ENCODE data around the gene CELF6.
"Not testable (repeated sequence)": the region's sequence is repeated elsewhere in the genome, so short reads cannot be mapped to it uniquely, and the experiment has no call there.

The CELF6 gene

DNA sequence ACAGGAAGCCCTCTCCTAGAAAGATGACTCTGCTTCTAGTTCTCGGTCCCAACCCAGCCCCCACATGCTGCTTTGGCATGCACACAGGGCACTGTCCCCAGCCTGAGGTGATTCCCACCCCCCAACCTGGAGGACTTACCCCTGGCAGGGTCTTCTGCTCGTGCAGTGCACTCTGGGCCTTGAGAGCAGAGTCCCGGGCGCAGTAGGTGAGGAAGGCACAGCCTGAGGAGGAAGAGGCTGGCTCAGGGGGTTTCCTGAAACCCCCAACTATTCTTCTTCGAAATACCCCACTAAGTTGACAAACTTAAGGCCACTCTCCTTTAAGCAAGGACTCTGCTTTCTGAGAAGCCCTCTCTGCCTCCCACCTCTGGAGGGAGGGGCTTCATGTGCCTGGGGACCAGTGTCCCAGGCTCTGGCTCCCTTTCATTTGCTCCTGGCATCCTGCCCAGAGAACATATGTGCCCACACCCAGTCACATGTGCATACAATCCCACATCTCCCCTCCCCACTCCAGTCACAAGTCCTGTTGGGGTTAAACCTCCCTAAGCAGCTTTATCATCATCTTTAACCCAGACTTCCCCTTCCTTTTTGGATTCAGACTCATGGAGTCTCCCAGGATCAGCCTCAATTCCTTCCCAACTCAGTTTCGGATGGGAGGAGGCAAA is 4.1 kb downstream of the CELF6 start:
- no peak for DNase-seq (ENCODE audit: low spot score)

DNA sequence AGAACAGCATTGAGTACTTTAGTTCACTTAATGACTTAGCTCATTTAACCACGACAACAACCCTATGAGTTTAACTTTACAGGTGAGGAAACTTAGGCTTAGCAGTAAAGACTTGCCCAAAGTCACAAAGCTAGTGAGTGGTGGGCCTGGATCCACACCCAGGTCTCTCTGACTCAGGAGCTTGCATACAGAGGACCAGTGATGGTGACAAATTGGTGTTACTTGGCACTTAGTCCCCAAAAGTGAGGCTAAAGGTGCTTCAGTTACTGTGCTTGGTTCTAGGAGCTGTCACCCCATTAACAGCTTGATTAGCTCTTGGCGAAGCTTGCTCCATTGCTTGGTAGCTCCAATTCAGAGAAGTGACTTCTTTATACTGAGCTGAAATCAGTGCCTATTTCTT is 6.1 kb downstream of the CELF6 start:
- no peak for DNase-seq (ENCODE audit: low spot score)

DNA sequence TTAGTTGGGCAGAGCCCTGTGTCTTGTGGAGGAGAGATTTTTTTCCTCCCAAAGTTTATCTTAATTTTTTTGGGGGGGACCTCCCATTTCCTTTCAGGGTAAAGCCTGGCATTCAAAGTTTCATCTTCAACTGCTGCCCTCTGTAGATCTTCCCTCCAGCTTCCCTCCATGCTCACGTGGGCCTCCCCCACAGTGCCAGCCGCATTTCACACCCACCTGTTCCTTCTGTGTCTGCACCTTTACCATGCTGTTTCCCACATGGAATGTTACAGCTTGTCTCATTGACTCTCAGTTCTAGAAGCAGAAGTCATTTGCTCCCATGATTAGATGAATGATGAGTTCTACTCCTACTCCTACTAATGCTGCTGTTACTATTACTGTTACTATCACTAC is 6.5 kb downstream of the CELF6 start:
- DNase-seq (ENCODE audit: low spot score): no peak

DNA sequence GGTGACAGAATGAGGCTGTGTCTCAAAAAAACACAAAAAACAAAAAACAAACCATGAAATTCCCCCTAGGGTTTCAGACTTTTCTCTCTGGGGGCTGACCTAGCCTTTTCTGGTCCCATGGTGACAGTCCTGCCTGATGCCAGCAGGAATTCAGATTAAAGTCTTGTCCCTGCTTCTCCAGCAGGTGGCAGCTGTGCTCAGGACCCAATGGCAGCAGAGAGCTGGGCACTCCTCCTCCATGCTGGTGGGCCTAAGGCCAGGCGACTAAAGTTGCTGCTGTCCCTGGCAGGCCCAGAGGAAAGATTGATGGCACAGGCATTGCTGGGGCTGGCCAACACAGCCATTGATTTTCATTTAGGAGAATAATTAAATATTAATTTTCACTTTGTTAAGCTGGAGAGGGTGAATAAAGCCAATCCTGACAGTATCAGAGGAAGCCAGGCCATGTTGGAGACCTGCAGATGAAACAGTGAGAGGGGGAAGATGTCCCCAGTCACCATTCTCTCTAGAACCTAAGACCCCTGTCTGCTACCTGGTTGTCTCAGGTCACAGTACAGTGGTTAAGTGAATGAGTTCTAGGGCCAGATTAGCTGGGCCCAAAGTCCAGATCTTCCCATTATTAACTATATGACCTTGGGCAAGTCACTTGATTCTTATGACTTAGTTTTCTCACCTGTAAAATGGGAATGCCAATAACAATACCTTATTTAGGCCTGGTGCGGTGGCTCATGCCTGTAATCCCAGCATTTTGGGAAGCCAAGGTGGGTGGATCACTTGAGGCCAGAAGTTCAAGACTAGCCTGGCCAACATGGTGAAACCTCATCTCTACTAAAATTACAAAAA is 7.1 kb downstream of the CELF6 start:
- DNase-seq (ENCODE audit: low spot score): peak; percentile 75

DNA sequence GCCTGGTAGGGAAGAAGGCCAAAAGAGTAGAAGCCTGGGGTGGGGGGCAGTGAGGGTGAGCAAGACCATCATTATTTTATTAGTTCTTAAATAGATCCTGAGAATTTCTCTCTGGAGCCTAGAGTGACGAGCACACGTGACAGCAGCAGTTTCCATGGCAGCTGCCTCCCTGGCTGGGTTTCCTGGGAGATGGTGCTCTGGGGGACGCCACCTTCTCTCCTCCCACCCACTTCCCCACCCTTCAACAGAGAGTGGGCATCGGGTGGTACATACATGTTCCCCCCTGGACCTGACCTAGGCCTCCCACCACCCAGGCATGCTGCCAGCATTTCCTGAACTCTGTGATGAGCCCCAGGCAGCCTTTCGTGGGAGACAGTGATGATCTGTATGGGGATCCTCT is 12.9 kb downstream of the CELF6 start:
- DNase-seq (ENCODE audit: low spot score): no peak

DNA sequence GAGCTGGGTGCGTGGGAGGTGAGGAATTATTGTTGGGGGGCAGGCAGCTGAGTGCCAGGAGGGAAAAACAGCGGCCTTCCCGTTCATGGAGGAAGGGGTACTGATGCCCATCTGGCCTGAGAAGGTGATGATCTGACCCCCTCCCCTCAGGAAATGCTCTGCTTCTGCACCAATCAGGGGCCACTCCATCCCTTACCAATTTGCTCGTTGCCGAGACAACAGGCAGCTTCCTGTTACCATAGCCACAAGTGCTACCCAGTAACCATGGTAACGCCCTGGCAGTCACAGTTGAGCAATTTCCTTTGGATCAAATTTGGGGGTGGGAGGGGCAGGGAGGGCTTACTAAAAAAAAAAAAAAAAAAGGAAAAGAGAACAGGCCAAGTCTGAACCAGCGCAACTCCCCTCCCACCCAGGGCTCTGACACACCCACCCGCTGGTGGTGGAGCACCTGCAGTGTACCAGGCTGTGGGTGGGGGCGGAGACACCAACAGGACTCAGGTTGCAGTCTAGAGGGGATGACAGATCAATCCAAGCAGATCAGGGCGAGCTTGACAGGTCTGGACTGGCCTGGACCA is 13.7 kb downstream of the CELF6 start:
- peak; percentile 75 for DNase-seq (ENCODE audit: low spot score)

DNA sequence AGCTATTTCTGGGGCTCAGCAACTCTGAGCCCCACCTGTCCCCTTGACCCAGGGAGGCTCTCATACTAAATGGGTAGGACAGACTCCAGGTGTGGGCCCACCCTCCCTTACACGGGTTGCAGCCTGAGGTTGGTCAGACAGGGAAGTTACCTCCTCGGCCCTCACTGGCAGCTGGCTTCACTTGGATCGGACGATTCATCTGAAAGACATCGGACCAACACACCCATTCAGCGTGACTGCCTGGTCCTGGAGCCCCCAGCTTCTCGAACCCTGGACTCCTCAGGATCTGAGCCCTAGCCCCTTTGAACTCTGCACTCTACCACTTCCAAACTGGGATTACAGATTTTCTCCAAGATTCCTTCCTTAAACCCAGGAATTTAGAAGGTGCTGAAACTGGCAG is 15.4 kb downstream of the CELF6 start:
- no peak for DNase-seq (ENCODE audit: low spot score)

DNA sequence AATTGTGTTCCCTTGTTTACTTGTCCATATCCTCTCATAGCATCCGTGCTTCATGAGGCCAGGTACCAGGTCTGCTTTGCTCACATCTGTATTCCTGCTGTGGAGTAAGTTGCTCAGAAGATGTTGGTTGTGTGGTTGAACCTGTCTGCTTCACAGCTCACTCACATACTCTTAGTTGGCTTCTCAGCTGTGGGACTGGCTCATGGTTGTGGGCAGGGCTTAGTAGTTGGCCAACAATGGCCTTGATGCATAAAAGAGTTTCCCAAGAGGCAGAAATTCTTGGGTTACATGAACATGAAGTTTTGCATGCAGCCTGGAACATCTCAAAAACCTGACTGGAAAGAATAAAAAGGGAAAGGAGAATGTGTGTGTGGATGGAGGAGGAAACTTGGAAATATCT is 17.0 kb downstream of the CELF6 start:
- no peak for DNase-seq (ENCODE audit: low spot score)

DNA sequence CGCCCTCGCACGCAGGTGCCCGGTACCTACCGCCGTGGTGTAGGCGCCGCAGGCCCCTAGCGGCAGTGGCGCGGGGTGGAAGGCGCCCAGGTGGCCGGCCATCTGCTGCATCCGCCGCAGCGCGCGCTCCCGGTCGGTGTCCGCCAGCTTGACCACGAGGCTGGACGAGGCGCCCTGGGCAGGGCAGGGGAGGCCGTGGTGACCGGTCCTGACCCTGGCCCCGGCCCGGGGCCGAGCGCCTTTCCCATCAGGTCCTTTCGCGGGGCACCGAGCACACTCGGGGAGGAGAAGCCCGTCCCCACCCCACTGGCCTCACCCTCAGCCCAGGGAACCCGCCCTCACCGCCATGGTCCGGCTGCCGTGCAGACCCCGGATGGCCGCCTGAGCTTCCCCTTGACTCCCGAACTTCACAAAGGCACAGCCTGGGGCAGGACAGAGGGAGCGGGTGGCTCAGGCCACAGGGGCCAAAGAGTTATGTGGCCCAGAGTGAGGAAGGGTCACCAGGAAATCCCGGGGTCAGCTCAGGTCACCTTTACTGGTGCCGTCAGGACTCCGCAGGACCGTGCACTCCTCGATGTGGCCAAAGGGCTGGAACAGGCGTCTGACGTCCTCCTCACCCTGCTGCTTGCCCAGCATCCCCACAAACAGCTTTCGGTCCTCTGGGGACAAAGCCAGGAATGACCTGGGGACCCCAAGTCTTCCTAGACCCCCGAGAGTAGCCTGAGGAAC is 30.2 kb downstream of the CELF6 start:
- no peak for DNase-seq (ENCODE audit: low spot score)

DNA sequence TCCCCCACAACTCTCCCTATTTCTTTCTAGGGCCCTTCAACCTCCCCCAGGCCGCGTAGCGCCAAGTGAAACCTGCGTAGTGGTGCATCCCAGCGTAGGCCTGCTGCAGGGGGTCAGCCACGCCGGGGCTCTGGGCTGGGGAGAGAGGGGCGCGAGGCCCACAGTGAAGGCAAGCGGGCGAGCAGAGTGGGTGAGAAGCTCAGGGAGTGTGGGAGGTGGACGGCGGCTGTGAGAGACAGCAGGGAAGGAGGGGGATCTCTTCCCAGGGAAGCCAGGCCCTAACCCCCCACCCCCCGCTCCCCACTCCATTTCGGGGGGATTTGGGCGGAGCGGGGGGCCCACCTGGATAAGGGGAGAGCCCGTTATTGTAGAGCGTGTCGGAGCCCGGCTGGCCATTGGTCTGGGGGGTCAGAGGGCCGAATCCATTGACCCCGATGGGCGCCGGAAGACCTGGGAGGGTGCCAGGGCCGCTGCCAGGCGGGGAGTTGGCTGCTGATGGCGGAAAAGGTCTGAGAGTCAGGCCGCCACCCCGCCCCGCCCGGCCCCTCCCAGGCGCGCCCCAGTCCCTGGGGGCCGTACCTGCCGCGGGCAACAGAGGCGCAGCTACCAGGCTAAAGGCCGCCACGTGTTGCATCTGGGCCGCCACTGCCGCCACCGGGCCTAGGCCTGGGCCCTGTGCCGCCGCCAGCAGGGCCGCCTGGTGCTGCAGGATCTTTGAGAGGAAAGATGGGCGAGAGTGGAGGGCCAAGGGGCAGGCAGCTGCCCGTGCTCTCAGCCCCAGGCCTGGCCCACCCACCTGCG is 31.0 kb downstream of the CELF6 start:
- no peak for DNase-seq (ENCODE audit: low spot score)

DNA sequence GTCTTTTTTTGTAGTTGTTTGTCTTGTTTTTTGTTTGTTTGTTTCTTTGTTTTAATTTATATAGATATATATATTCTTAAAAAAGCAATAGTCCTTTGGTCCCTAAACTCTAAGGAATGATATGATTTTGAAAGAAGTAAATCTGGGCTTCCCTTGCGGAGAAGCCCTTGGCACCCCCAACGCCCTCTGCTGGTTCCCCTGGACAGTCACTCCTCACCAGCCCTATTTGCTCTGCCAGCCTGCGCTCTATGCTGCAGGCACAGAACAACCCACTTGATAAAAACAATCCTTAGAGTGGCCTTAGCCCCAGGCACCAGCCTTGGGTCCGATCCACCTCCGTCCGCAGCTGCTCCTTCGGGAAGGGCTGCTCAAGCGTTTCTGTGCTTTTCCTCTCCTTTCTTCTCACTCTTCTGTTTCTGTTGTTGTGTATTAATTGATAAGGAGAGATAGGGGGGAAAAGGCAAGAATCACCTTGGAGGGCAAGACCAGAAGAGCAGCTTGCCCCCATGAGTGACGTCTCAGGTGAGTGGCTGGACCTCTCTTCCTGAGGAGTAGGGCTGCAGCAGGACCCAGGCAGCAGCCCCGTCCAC is 33.9 kb downstream of the CELF6 start:
- DNase-seq (ENCODE audit: low spot score): peak; percentile 41

DNA sequence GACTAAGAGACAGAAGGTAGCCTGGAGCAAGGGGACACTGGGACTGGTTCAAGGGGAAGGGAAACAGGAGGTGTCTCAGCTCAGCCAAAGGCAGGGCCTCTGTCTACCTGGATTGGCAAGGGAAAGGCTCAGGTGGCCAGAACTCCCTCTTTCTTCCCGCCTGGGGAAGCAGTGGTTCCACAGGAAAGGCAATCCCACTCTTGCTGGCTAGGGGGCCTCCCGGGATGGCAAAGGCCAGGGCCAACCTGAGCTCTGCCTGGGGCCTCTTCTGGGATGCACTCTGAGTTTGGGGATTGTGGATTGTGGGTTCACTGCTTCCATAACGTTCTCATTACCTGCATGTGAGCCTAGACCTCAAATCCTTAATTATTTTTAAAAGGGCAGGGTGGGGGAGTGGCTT is 34.6 kb downstream of the CELF6 start:
- no peak for DNase-seq (ENCODE audit: low spot score)

DNA sequence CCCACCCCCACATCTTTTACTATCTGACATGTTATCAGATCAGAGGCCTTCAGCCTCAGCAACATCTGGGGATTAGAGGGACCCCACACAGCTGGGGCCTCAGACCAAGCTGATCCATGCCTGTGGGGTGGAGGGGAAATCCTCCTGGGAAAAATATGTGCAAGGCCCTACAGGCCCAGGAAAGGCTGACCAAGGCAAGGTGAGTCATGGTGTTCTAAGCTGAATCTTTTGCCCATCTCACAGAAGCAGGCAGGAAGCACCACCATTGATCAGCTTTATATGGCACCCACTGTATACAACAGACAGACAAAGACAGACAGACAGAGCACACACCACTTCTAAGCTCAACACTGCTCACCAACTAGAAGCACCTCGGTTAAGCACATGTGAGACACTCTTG is 35.2 kb downstream of the CELF6 start:
- DNase-seq (ENCODE audit: low spot score): no peak

DNA sequence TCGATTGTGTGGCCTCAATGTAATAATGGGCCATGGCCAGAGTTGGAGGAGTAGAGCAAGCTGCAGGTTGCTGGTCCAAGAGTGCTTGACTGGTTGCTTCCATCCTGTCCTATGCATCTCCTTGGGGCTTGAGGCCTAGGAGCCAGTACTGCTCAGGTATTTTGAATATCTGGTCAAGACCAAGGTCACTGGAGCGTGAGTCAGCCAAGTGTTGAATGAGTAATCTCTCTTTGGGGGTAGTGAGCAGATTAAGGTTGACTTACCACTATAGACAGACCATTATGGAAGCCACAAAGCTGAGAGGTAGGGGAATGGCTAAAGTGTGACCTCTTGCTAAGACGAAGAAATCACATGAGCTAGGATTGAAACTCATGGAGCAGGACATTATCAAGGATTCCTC is 38.2 kb downstream of the CELF6 start:
- DNase-seq (ENCODE audit: low spot score): no peak

DNA sequence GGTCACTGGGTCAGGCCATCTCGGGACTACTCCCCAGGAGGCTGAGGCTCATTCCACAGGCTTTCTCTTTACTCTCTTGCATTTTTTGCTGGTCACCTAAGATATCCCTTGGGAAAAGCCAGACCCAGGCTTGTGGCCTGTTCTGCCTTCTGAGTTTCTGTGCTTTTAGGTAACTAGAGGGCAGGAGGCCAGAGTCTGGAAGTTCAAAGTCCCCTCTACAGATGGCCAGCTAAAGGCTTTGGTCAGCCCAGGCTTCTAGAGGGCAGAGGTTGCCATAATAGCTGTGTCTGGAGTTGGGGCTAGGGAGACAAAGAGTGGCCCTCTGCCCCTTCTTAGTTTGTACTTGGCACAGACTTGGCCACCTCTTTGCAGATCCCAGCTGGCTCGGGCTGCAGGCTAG is 39.2 kb downstream of the CELF6 start:
- no peak for DNase-seq (ENCODE audit: low spot score)

DNA sequence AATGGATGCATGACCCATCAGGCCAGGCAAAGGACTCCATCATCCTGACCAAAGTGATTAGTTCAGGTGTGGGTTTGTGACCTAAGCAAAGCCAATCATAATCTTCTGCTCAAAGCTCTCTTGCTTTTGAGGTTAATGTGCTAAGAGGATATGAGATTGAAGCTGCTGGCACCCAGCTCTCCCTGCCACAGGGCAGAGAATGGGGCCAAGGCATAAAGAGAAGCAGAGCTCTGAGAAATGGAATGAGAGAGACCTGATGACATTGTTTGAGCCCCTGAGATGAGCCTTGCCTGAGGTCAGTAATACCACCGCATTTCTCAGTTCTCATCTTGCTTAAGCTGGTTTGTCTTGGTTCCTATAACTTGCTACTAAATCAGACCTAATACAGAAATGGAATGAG is 41.2 kb downstream of the CELF6 start:
- DNase-seq (ENCODE audit: low spot score): no peak

DNA sequence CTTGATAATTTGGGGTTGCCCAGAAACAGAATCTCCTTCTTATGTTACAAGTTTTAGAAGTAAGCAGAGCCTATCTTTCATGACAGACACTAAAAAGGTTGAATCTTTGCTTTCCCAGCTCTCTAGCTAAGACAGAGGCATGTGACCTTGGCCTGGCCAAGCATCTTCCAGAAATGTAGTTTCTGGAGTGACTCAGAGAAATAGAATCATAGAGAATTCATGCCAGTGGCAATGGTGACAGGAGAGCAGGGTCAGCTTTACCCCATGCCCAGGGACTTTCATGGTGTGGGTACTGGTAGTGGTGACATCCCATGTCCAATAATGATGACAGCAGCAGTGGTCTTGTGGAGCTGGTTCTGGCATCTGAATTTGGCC is 43.6 kb downstream of the CELF6 start:
- DNase-seq (ENCODE audit: low spot score): no peak

DNA sequence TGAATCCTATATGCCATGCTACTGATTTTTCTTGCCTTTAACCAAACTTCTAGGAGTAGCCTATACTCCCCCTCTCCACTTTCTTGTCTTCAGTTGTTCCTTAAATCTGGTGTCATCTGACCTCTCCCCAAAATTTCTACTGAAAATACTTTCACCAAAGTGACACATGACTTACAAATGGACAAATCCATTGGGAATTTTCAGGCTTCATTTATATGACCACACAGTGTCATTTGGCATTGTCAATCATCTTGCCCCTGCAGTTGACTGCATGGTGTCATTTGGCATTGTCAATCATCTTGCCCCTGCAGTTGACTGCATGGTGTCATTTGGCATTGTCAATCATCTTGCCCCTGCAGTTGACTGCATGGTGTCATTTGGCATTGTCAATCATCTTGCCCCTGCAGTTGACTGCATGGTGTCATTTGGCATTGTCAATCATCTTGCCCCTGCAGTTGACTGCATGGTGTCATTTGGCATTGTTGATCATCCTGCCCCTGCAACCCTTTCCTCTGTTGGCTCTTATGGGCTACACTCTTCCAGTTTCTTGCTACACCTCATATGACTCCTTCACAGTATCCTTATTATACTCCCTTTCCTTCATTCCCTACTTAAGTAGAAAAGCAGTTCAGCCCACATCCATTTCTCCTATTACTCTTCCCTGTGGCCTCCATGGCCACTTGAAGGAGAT is 44.2 kb downstream of the CELF6 start:
- not testable (repeated sequence) for DNase-seq (ENCODE audit: low spot score)

DNA sequence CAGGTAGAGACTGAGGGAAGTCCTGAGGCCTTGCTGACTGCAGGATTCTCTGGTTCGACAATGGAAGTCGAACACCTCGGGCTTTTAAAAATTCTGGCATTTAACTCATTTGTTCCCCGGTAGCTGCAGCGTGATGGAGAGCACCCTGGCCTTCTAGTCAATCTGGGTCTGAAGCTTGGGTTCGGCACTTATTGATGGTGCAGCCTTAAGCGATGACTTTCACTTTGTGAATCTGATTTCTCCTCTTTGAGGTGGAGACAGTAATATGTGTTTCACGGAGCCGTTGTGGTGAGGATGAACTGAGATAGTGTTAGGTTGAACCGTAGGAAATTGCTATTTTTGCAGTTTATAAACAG is 47.0 kb downstream of the CELF6 start:
- DNase-seq (ENCODE audit: low spot score): no peak

DNA sequence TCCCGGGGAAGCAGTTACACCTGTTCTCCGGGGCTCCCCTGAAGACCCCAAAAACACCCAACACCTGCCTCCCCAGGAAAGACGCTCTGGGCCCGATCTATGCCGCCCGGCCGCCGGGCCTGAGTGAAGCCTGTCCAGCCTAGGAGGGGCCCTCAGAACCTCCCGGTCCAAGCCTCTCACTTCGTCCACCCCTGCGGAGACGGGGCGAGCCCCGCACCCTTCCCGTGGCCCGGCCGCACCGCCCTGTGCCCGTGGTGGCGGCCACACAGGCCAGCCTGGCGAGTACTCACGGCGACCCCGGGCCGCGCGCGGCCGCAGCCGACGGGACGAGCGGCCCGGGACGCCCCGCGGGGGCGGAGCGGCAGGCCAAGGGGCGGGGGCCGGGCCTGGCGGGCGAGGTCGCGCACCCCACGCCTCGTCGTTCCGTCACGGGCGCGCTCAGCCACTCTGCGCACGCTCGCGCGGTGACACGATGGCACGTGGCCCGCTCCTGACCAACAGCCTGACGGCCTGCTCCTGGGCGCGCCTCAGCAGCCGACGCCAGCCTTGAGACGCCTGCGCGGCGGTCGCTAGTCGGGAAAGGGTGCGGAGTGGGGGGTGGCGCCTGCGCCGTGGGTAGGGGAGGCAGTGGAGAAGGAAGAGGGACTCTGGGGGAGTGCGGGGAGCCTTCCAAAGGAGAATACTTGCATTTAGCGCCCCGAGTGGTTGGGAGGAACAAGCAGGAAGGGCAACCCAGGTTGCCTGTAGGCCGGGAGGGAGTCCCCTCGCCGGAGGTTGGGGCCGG is 47.6 kb downstream of the CELF6 start, which contains the start of gene PARP6:
PARP6 (minus strand) TSS at position 342 of the 784 bp plus-strand sequence. CDS start 5,077 bp downstream, outside the sequence.
- peak; percentile 98 for DNase-seq (ENCODE audit: low spot score)

Data from cerebellar cortex (tissue), 1 donor.